ENCODE measurements around the gene IL13RA2.

Gene IL13RA2

GRCh38 chrX:114997779-114998178, 19.6 kb downstream of the IL13RA2 start:
- DNase-seq (ENCODE audit: low read depth) = no peak

GRCh38 chrX:114985967-114986592, 31.3 kb downstream of the IL13RA2 start:
- DNase-seq (ENCODE audit: low read depth) = no peak

- DNase-seq (ENCODE audit: low read depth) = no peak
These were observed 41.1 kb downstream of the IL13RA2 start for GRCh38 chrX:114976292-114976691.

- DNase-seq (ENCODE audit: low read depth) = no peak
These were observed 44.4 kb downstream of the IL13RA2 start for GRCh38 chrX:114973013-114973412.

- DNase-seq (ENCODE audit: low read depth) = no peak
These were observed 46.6 kb downstream of the IL13RA2 start for GRCh38 chrX:114970806-114971205.

- DNase-seq (ENCODE audit: low read depth) = no peak
These were observed 53.0 kb downstream of the IL13RA2 start for GRCh38 chrX:114964374-114964773.

GRCh38 chrX:114962209-114962608, 55.2 kb downstream of the IL13RA2 start:
- DNase-seq (ENCODE audit: low read depth) = no peak

GRCh38 chrX:114959729-114960128, 57.7 kb downstream of the IL13RA2 start:
- no peak for DNase-seq (ENCODE audit: low read depth)
